22Rv1 (cell line): ENCODE measurements around the gene KREMEN1.

Source experiments
- ZFX ChIP-seq: fragments of 450-650 bp; IDR thresholded peaks from 2 replicates; pipeline ENCODE4 v1.6.1; 2017; ENCODE audit warnings: antibody characterized with exemption, borderline replicate concordance
- TF ChIP-seq, protein P1 (sequence below): fragments of 450-650 bp; IDR thresholded peaks from 2 replicates; pipeline ENCODE4 v1.5.1; 2017; ENCODE audit warnings: mild to moderate bottlenecking

- TF ChIP-seq, protein P1, sequence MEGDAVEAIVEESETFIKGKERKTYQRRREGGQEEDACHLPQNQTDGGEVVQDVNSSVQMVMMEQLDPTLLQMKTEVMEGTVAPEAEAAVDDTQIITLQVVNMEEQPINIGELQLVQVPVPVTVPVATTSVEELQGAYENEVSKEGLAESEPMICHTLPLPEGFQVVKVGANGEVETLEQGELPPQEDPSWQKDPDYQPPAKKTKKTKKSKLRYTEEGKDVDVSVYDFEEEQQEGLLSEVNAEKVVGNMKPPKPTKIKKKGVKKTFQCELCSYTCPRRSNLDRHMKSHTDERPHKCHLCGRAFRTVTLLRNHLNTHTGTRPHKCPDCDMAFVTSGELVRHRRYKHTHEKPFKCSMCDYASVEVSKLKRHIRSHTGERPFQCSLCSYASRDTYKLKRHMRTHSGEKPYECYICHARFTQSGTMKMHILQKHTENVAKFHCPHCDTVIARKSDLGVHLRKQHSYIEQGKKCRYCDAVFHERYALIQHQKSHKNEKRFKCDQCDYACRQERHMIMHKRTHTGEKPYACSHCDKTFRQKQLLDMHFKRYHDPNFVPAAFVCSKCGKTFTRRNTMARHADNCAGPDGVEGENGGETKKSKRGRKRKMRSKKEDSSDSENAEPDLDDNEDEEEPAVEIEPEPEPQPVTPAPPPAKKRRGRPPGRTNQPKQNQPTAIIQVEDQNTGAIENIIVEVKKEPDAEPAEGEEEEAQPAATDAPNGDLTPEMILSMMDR: no peak
- no peak for TF ChIP-seq ZFX
These were observed 141.4 kb downstream of the KREMEN1 start for GRCh38 chr22:29214232-29214631.
